ENCODE data around the gene C19orf47. TPM values are rescaled to one million over a fixed set of nuclear protein-coding genes. Genes with fewer than 3 reads are reported as not detected.

C19orf47 gene
- total RNA-seq, 1 experiment from 2014 or later: 11.7 TPM

- H3K9me3 ChIP-seq (ENCODE audit: low read length): no peaks in the 10 kb centered on the region
- H3K79me2 ChIP-seq (ENCODE audit: low read length): no peaks in the 10 kb centered on the region
- H3K4me3 ChIP-seq (ENCODE audit: low read length): no peak overlapping the region
- no peaks in the 10 kb centered on the region for H3K36me3 ChIP-seq (ENCODE audit: insufficient read depth, low read length)
- H2AFZ ChIP-seq (ENCODE audit: low read length): no peak overlapping the region
- no peak overlapping the region for H3K9ac ChIP-seq (ENCODE audit: low read length)
- H3K4me2 ChIP-seq (ENCODE audit: low read depth, low read length, poor library complexity, severe bottlenecking): no peak overlapping the region
- DNase-seq: no peak
- no peak overlapping the region for H3K27ac ChIP-seq (ENCODE audit: low read length)
- H4K20me1 ChIP-seq (ENCODE audit: insufficient read depth, low read depth, low read length): no peaks in the 10 kb centered on the region
- no peaks in the 10 kb centered on the region for H3K9me2 ChIP-seq (replicated peaks; ENCODE audit: insufficient read depth, low read length)
- peaks cover 14% of the 10 kb centered on the region for H3K4me1 ChIP-seq (ENCODE audit: low read length)
- H3K27me3 ChIP-seq (ENCODE audit: low read length): no peaks in the 10 kb centered on the region
Observed at GRCh38 chr19:40369797-40370196, 21.6 kb upstream of the C19orf47 start.

- H3K36me3 ChIP-seq (ENCODE audit: insufficient read depth, low read length): no peaks in the 10 kb centered on the region
- no peaks in the 10 kb centered on the region for H3K9me2 ChIP-seq (replicated peaks; ENCODE audit: insufficient read depth, low read length)
- H3K4me1 ChIP-seq (ENCODE audit: low read length): peaks cover 14% of the 10 kb centered on the region
- no peak overlapping the region for H3K4me3 ChIP-seq (ENCODE audit: low read length)
- H4K20me1 ChIP-seq (ENCODE audit: insufficient read depth, low read depth, low read length): no peaks in the 10 kb centered on the region
- H3K27ac ChIP-seq (ENCODE audit: low read length): no peak overlapping the region
- no peak overlapping the region for H3K4me2 ChIP-seq (ENCODE audit: low read depth, low read length, poor library complexity, severe bottlenecking)
- no peak for DNase-seq
- no peak overlapping the region for H2AFZ ChIP-seq (ENCODE audit: low read length)
- H3K79me2 ChIP-seq (ENCODE audit: low read length): no peaks in the 10 kb centered on the region
- H3K27me3 ChIP-seq (ENCODE audit: low read length): no peaks in the 10 kb centered on the region
- no peak overlapping the region for H3K9ac ChIP-seq (ENCODE audit: low read length)
- no peaks in the 10 kb centered on the region for H3K9me3 ChIP-seq (ENCODE audit: low read length)
Observed at GRCh38 chr19:40367577-40368434, 19.6 kb upstream of the C19orf47 start.

- Histone ChIP-seq H3K9ac (ENCODE audit: low read length) (no peak overlapping the region), H3K36me3 (ENCODE audit: insufficient read depth, low read length) (no peaks in the 10 kb centered on the region), H3K79me2 (ENCODE audit: low read length) (no peaks in the 10 kb centered on the region), H3K27ac (ENCODE audit: low read length) (no peak overlapping the region), H3K4me3 (ENCODE audit: low read length) (no peak overlapping the region), H3K9me2 (replicated peaks; ENCODE audit: insufficient read depth, low read length) (no peaks in the 10 kb centered on the region), H3K9me3 (ENCODE audit: low read length) (no peaks in the 10 kb centered on the region), H3K27me3 (ENCODE audit: low read length) (no peaks in the 10 kb centered on the region), H3K4me1 (ENCODE audit: low read length) (peaks cover 14% of the 10 kb centered on the region), H2AFZ (ENCODE audit: low read length) (no peak overlapping the region), H3K4me2 (ENCODE audit: low read depth, low read length, poor library complexity, severe bottlenecking) (no peak overlapping the region), H4K20me1 (ENCODE audit: insufficient read depth, low read depth, low read length) (no peaks in the 10 kb centered on the region)
- DNase-seq: no peak
Observed at GRCh38 chr19:40366697-40367561, 18.7 kb upstream of the C19orf47 start.

- DNase-seq: peak; percentile 81
Observed at GRCh38 chr19:40365613-40366401, 17.6 kb upstream of the C19orf47 start.

GRCh38 chr19:40365010-40365409 is 16.8 kb upstream of the C19orf47 start:
- Histone ChIP-seq H3K9me3 (ENCODE audit: low read length) (no peaks in the 10 kb centered on the region), H3K9me2 (replicated peaks; ENCODE audit: insufficient read depth, low read length) (no peaks in the 10 kb centered on the region), H3K27me3 (ENCODE audit: low read length) (no peaks in the 10 kb centered on the region), H4K20me1 (ENCODE audit: insufficient read depth, low read depth, low read length) (no peaks in the 10 kb centered on the region), H3K4me3 (ENCODE audit: low read length) (no peak overlapping the region), H2AFZ (ENCODE audit: low read length) (no peak overlapping the region), H3K9ac (ENCODE audit: low read length) (no peak overlapping the region), H3K4me1 (ENCODE audit: low read length) (peaks cover 14% of the 10 kb centered on the region), H3K27ac (ENCODE audit: low read length) (no peak overlapping the region), H3K36me3 (ENCODE audit: insufficient read depth, low read length) (no peaks in the 10 kb centered on the region), H3K4me2 (ENCODE audit: low read depth, low read length, poor library complexity, severe bottlenecking) (peak overlapping the region; percentile 56), H3K79me2 (ENCODE audit: low read length) (no peaks in the 10 kb centered on the region)
- no peak for DNase-seq

More at GRCh38 chr19:40365613-40366401, 17.6 kb upstream of the C19orf47 start:
- H3K4me1 ChIP-seq (ENCODE audit: low read length): peaks cover 14% of the 10 kb centered on the region
- H3K4me2 ChIP-seq (ENCODE audit: low read depth, low read length, poor library complexity, severe bottlenecking): peak overlapping the region; percentile 56
- no peak overlapping the region for H3K27ac ChIP-seq (ENCODE audit: low read length)
- H3K79me2 ChIP-seq (ENCODE audit: low read length): no peaks in the 10 kb centered on the region
- H3K27me3 ChIP-seq (ENCODE audit: low read length): no peaks in the 10 kb centered on the region
- peak overlapping the region; percentile 58; the same call in 1 of the 2 replicates for H3K4me3 ChIP-seq (ENCODE audit: low read length)
- H3K9me3 ChIP-seq (ENCODE audit: low read length): no peaks in the 10 kb centered on the region
- no peaks in the 10 kb centered on the region for H3K9me2 ChIP-seq (replicated peaks; ENCODE audit: insufficient read depth, low read length)
- peak overlapping the region; percentile 3; the same call in 1 of the 2 replicates for H2AFZ ChIP-seq (ENCODE audit: low read length)
- no peaks in the 10 kb centered on the region for H4K20me1 ChIP-seq (ENCODE audit: insufficient read depth, low read depth, low read length)
- 0 out of 2 replicates have a peak overlapping the region, but pooled peaks have one; percentile 53 for H3K9ac ChIP-seq (ENCODE audit: low read length)
- H3K36me3 ChIP-seq (ENCODE audit: insufficient read depth, low read length): no peaks in the 10 kb centered on the region

GRCh38 chr19:40363069-40363468 is 14.9 kb upstream of the C19orf47 start:
- no peak overlapping the region for H3K4me3 ChIP-seq (ENCODE audit: low read length)
- H3K27me3 ChIP-seq (ENCODE audit: low read length): no peaks in the 10 kb centered on the region
- no peak for DNase-seq
- H3K4me2 ChIP-seq (ENCODE audit: low read depth, low read length, poor library complexity, severe bottlenecking): no peak overlapping the region
- no peaks in the 10 kb centered on the region for H3K79me2 ChIP-seq (ENCODE audit: low read length)
- H3K27ac ChIP-seq (ENCODE audit: low read length): no peak overlapping the region
- H3K4me1 ChIP-seq (ENCODE audit: low read length): peaks cover 20% of the 10 kb centered on the region
- no peaks in the 10 kb centered on the region for H3K9me2 ChIP-seq (replicated peaks; ENCODE audit: insufficient read depth, low read length)
- H3K9ac ChIP-seq (ENCODE audit: low read length): no peak overlapping the region
- no peak overlapping the region for H2AFZ ChIP-seq (ENCODE audit: low read length)
- no peaks in the 10 kb centered on the region for H4K20me1 ChIP-seq (ENCODE audit: insufficient read depth, low read depth, low read length)
- no peaks in the 10 kb centered on the region for H3K36me3 ChIP-seq (ENCODE audit: insufficient read depth, low read length)
- H3K9me3 ChIP-seq (ENCODE audit: low read length): no peaks in the 10 kb centered on the region

- DNase-seq: no peak
Observed at GRCh38 chr19:40362160-40362559, 14.0 kb upstream of the C19orf47 start.

More at GRCh38 chr19:40362160-40362559, 14.0 kb upstream of the C19orf47 start:
- Histone ChIP-seq H4K20me1 (ENCODE audit: insufficient read depth, low read depth, low read length) (no peaks in the 10 kb centered on the region), H3K79me2 (ENCODE audit: low read length) (no peaks in the 10 kb centered on the region), H3K9me3 (ENCODE audit: low read length) (no peaks in the 10 kb centered on the region), H3K36me3 (ENCODE audit: insufficient read depth, low read length) (no peaks in the 10 kb centered on the region), H3K4me1 (ENCODE audit: low read length) (peaks cover 21% of the 10 kb centered on the region), H2AFZ (ENCODE audit: low read length) (no peak overlapping the region), H3K9me2 (replicated peaks; ENCODE audit: insufficient read depth, low read length) (no peaks in the 10 kb centered on the region), H3K9ac (ENCODE audit: low read length) (no peak overlapping the region), H3K27ac (ENCODE audit: low read length) (no peak overlapping the region), H3K4me2 (ENCODE audit: low read depth, low read length, poor library complexity, severe bottlenecking) (no peak overlapping the region), H3K4me3 (ENCODE audit: low read length) (no peak overlapping the region), H3K27me3 (ENCODE audit: low read length) (no peaks in the 10 kb centered on the region)
